NCI-H2196 treated with DMSO at 0.1 percent for 48 hours (cell line): Measurements from ENCODE around the gene MTIF3.

ENCODE experiments used
- DNase-seq: peaks from one replicate; lab custom pipeline; 2025; ENCODE audit not compliant: unreplicated experiment; lab: John Stamatoyannopoulos, UW

MTIF3 gene

GRCh38 chr13:27449936-27450828, at the start of gene MTIF3:
Gene MTIF3, minus strand, starts transcription at chr13:27450564. Its CDS starts 10,116 bp downstream, at chr13:27440448.
- peak; percentile 72 for DNase-seq

GRCh38 chr13:27497563-27498230, 47.3 kb upstream of the MTIF3 start:
- DNase-seq, result no peak

GRCh38 chr13:27496536-27497273, 46.3 kb upstream of the MTIF3 start:
- no peak for DNase-seq

- no peak for DNase-seq
These were observed 45.6 kb upstream of the MTIF3 start for GRCh38 chr13:27496006-27496405.

GRCh38 chr13:27495551-27495950, 45.2 kb upstream of the MTIF3 start:
- no peak for DNase-seq

- DNase-seq, result no peak
These were observed 43.6 kb upstream of the MTIF3 start for GRCh38 chr13:27493981-27494380.

- no peak for DNase-seq
These were observed 39.1 kb upstream of the MTIF3 start for GRCh38 chr13:27489456-27489855.

- DNase-seq, result no peak
These were observed 37.4 kb upstream of the MTIF3 start for GRCh38 chr13:27487776-27488175.

GRCh38 chr13:27483421-27483820, 33.1 kb upstream of the MTIF3 start:
- no peak for DNase-seq

- no peak for DNase-seq
These were observed 32.6 kb upstream of the MTIF3 start for GRCh38 chr13:27482983-27483382.

GRCh38 chr13:27481766-27482165, 31.4 kb upstream of the MTIF3 start:
- DNase-seq, result no peak

GRCh38 chr13:27476943-27477703, 26.8 kb upstream of the MTIF3 start:
- DNase-seq, result no peak

GRCh38 chr13:27474751-27475268, 24.4 kb upstream of the MTIF3 start:
- no peak for DNase-seq

GRCh38 chr13:27472941-27473340, 22.6 kb upstream of the MTIF3 start:
- no peak for DNase-seq

GRCh38 chr13:27472441-27472840, 22.1 kb upstream of the MTIF3 start:
- DNase-seq, result no peak

- no peak for DNase-seq
These were observed 19.9 kb upstream of the MTIF3 start for GRCh38 chr13:27470075-27470820.

- DNase-seq, result no peak
These were observed 16.1 kb upstream of the MTIF3 start for GRCh38 chr13:27466513-27466912.

GRCh38 chr13:27465611-27466010, 15.2 kb upstream of the MTIF3 start:
- DNase-seq, result no peak

- DNase-seq, result no peak
These were observed 13.1 kb upstream of the MTIF3 start for GRCh38 chr13:27463500-27463899.
